Activated CD4-positive, alpha-beta memory T cell treated with anti-CD3 and anti-CD28 coated beads for 36 hours (primary cell): ENCODE data around the gene PMPCB. TPM values are rescaled to one million over a fixed set of nuclear protein-coding genes. Genes with fewer than 3 reads are reported as not detected.
"Not testable (repeated sequence)": the region's sequence is repeated elsewhere in the genome, so short reads cannot be mapped to it uniquely, and the experiment has no call there.

Source experiments
- CTCF ChIA-PET: fragments of 350-600 bp; sonication (Branson Sonifier 250); formaldehyde crosslinking; loops from one replicate; lab custom pipeline; 2021; ENCODE audit warnings: antibody characterized with exemption, inconsistent platforms; lab: Charles Lee
- POLR2A ChIA-PET: fragments of 350-600 bp; sonication (Branson Sonifier 250); formaldehyde crosslinking; loops from one replicate; lab custom pipeline; 2021; ENCODE audit warnings: antibody characterized with exemption; lab: Charles Lee
- DNase-seq: peaks from one replicate; pipeline ENCODE4 v3.0.0-alpha.2; 2020
- H3K27ac Mint-ChIP-seq: one replicate; pipeline ENCODE4 v1.8.0; 2021; ENCODE audit warnings: mixed read lengths
- H3K27me3 Mint-ChIP-seq: one replicate; pipeline ENCODE4 v1.8.0; 2021; ENCODE audit warnings: mixed read lengths
- H3K36me3 Mint-ChIP-seq: one replicate; pipeline ENCODE4 v1.8.0; 2021; ENCODE audit warnings: mixed read lengths
- H3K4me1 Mint-ChIP-seq: one replicate; pipeline ENCODE4 v1.8.0; 2021; ENCODE audit warnings: low read depth, mixed read lengths
- H3K4me3 Mint-ChIP-seq: one replicate; pipeline ENCODE4 v1.8.0; 2021; ENCODE audit warnings: mild to moderate bottlenecking, mixed read lengths
- H3K9me3 Mint-ChIP-seq: one replicate; pipeline ENCODE4 v1.8.0; 2021; ENCODE audit warnings: mixed read lengths
- intact Hi-C: fragments of 100-400 bp; cut with micrococcal nuclease; formaldehyde crosslinking; loops from one replicate; pipeline ENCODE4 v1.15.1; 2023
- total RNA-seq, 2 experiments: library from RNA; stranded (reverse); gene quantifications; one replicate each; pipeline ENCODE4 v1.2.3, GENCODE V29; 2021

The PMPCB gene
- total RNA-seq, 2 experiments from 2014 or later = 81.9 to 85.0 TPM

DNA sequence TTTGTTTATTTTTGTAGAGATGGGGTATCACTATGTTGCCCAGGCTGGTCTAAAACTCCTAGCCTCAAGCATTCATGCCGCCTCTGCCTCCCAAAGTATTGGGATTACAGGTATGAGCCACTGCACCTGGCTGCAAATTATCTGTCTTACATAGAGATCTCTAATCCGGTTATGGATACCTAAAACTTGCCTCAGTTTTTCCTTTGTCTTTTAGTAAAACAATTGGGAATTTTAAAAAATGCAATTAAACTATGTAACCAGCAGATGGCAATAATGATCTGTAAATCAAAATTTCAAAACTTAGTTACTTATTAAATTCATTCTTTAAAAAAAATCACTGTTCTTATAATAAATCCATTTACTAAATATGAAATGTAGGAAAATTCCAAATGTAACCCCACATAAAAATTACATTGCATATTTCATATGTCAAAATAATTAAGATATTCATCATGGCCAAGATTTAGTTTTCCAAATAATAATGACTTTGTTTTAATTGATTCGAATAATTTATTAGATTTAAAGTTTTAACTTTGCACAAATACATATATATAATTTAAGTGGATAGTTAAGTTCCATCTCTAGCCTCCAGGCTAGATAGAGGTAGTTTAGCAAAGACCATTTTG, 14.3 kb upstream of the PMPCB start:
- H3K9me3 Mint-ChIP-seq, DNase-seq, H3K4me3 Mint-ChIP-seq, H3K27ac Mint-ChIP-seq, H3K27me3 Mint-ChIP-seq, intact Hi-C loops, H3K36me3 Mint-ChIP-seq, CTCF ChIA-PET, POLR2A ChIA-PET: not testable (repeated sequence)
- H3K4me1 Mint-ChIP-seq = peaks cover 20% of the 10 kb centered on the region

DNA sequence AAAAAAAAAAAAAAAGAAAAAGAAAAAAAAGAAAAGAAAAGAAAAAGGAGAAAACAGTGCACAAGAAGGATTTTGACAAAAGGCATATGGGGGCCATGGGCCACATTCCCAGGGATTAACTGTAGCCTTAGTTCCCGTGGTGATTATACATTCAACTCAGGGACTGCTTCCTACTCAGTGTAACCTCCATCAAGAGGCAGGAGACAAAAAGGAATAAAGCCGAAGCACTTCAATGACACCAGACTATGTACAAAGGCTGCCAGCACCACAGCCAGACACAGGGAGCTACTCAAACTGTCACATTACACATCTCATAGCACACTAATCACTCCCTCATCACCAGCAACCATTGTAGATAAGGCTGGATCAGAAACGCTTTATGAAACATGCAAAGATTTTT, 5.1 kb upstream of the PMPCB start:
- peaks cover 13% of the 10 kb centered on the region for H3K4me1 Mint-ChIP-seq
- H3K27ac Mint-ChIP-seq = no peak overlapping the region
- no peak overlapping the region for H3K4me3 Mint-ChIP-seq
- intact Hi-C loops = no loop called here
- CTCF ChIA-PET = no interaction called here
- POLR2A ChIA-PET = no interaction called here
- no peak for DNase-seq
- no peaks in the 10 kb centered on the region for H3K36me3 Mint-ChIP-seq
- no peaks in the 10 kb centered on the region for H3K9me3 Mint-ChIP-seq
- H3K27me3 Mint-ChIP-seq = peaks cover 8% of the 10 kb centered on the region

- POLR2A ChIA-PET = no interaction called here
- H3K27ac Mint-ChIP-seq = no peak overlapping the region
- intact Hi-C loops = no loop called here
These were observed 3.7 kb upstream of the PMPCB start for GRCh38 chr7:103293526-103293925.

GRCh38 chr7:103297837-103298179, 573 bp downstream of the PMPCB start:
- peaks cover 19% of the 10 kb centered on the region for H3K36me3 Mint-ChIP-seq

More at GRCh38 chr7:103293526-103293925, 3.7 kb upstream of the PMPCB start:
- Mint-ChIP-seq H3K4me3 (no peak overlapping the region), H3K27me3 (peaks cover 8% of the 10 kb centered on the region), H3K4me1 (peaks cover 21% of the 10 kb centered on the region), H3K9me3 (no peaks in the 10 kb centered on the region), H3K36me3 (no peaks in the 10 kb centered on the region)
- CTCF ChIA-PET = interaction anchor here (0.8 kb wide), 1 partner anchor 114 kb away, joined by 3 read pairs; no protein-coding TSS in a partner anchor
- DNase-seq = no peak

DNA sequence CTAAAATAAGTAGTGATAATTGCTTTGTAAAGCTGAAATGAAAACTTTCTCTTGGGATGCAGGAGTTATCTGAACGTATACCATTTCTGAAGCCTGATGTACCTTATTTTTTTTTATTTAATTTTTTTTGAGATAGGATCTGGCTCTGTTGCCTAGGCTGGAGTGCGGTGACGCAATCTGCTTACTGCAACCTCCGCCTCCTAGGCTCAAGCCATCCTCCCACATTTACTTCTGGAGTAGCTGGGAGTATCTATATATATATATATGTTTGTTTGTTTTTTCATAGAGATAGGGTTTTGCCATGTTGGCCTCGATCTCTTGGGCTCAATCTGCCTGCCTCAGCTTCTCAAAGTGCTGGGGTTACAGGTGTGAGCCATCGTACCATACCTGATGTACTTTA, 2.4 kb downstream of the PMPCB start:
- H3K4me3 Mint-ChIP-seq = no peak overlapping the region
- H3K27ac Mint-ChIP-seq = no peak overlapping the region
- DNase-seq = no peak
- no peaks in the 10 kb centered on the region for H3K27me3 Mint-ChIP-seq
- H3K4me1 Mint-ChIP-seq = peaks cover 49% of the 10 kb centered on the region
- ChIA-PET CTCF (interaction anchor here (3.5 kb wide), 1 partner anchor 107 kb away, joined by 24 read pairs; no protein-coding TSS in a partner anchor), POLR2A (interaction anchor here (1.1 kb wide), 1 partner anchor 27 kb away, joined by 5 read pairs; no protein-coding TSS in a partner anchor)
- H3K36me3 Mint-ChIP-seq = peaks cover 31% of the 10 kb centered on the region
- peaks cover 5% of the 10 kb centered on the region for H3K9me3 Mint-ChIP-seq
- intact Hi-C loops = no loop called here

More at GRCh38 chr7:103297837-103298179, 573 bp downstream of the PMPCB start:
- H3K4me1 Mint-ChIP-seq = peaks cover 39% of the 10 kb centered on the region
- POLR2A ChIA-PET = no interaction called here
- no peaks in the 10 kb centered on the region for H3K27me3 Mint-ChIP-seq
- H3K9me3 Mint-ChIP-seq = no peaks in the 10 kb centered on the region
- CTCF ChIA-PET = interaction anchor here (1.8 to 3.5 kb wide), 3 partner anchors 15 to 111 kb away, joined by 5 to 24 read pairs (median 12); no protein-coding TSS in a partner anchor
- H3K27ac Mint-ChIP-seq = peak overlapping the region; percentile 75
- intact Hi-C loops = loop anchor here (1.0 kb wide), 3 partner anchors 18 to 109 kb away; partner anchors contain the start of gene PSMC2
- H3K4me3 Mint-ChIP-seq = peak overlapping the region; percentile 80
- no peak for DNase-seq

- Mint-ChIP-seq H3K27me3 (no peaks in the 10 kb centered on the region), H3K9me3 (peaks cover 5% of the 10 kb centered on the region), H3K4me1 (peaks cover 50% of the 10 kb centered on the region), H3K36me3 (peaks cover 41% of the 10 kb centered on the region), H3K27ac (no peak overlapping the region), H3K4me3 (no peak overlapping the region)
- no peak for DNase-seq
- intact Hi-C loops = no loop called here
- ChIA-PET CTCF (no interaction called here), POLR2A (interaction anchor here (0.7 kb wide), 1 partner anchor 12 kb away, joined by 4 read pairs; no protein-coding TSS in a partner anchor)
These were observed 4.2 kb downstream of the PMPCB start for GRCh38 chr7:103301441-103301840.

GRCh38 chr7:103307503-103308231, 10.4 kb downstream of the PMPCB start:
- CTCF ChIA-PET = no interaction called here
- no peak overlapping the region for H3K4me3 Mint-ChIP-seq

DNA sequence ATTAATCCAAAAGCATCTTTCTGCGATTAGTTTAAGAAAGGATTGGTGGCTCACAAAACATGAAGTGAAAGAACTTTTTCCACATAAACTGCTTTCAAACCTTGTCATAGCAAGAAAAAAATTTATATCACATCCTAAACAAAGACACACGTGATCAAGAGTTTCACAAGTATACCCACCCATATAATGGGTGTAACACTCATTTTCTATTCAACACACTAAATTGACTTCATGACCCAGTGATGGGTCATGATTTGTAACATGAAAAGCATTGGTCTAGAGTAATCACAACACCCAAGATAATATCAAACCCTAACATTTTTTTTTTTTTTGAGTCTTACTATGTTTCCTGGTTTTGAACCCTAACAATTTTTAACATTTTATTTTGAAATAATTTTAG, 17.6 kb downstream of the PMPCB start:
- Mint-ChIP-seq H3K9me3 (no peaks in the 10 kb centered on the region), H3K4me1 (peaks cover 15% of the 10 kb centered on the region), H3K27ac (peak overlapping the region; percentile 67), H3K36me3 (peaks cover 64% of the 10 kb centered on the region), H3K27me3 (no peaks in the 10 kb centered on the region), H3K4me3 (no peak overlapping the region)
- ChIA-PET CTCF (no interaction called here), POLR2A (interaction anchor here (0.5 to 1.6 kb wide), 2 partner anchors 11 to 13 kb away, joined by 3 read pairs; no protein-coding TSS in a partner anchor)
- DNase-seq = no peak
- intact Hi-C loops = no loop called here

More at GRCh38 chr7:103307503-103308231, 10.4 kb downstream of the PMPCB start:
- DNase-seq = no peak
- peaks cover 60% of the 10 kb centered on the region for H3K36me3 Mint-ChIP-seq
- peak overlapping the region; percentile 69 for H3K27ac Mint-ChIP-seq
- no peaks in the 10 kb centered on the region for H3K27me3 Mint-ChIP-seq
- POLR2A ChIA-PET = interaction anchor here (1.1 to 1.6 kb wide), 2 partner anchors 36 to 40 kb away, joined by 3 to 4 read pairs; partner anchors contain the start of gene PSMC2
- intact Hi-C loops = no loop called here
- H3K9me3 Mint-ChIP-seq = peaks cover 5% of the 10 kb centered on the region
- H3K4me1 Mint-ChIP-seq = peaks cover 32% of the 10 kb centered on the region

GRCh38 chr7:103316380-103316941, 19.2 kb downstream of the PMPCB start:
- ChIA-PET POLR2A (interaction anchor here (1.2 kb wide), 1 partner anchor 12 kb away, joined by 3 read pairs; no protein-coding TSS in a partner anchor), CTCF (no interaction called here)
- Mint-ChIP-seq H3K4me3 (no peak overlapping the region), H3K27ac (peak overlapping the region; percentile 46), H3K36me3 (peaks cover 58% of the 10 kb centered on the region), H3K4me1 (peaks cover 15% of the 10 kb centered on the region), H3K27me3 (no peaks in the 10 kb centered on the region), H3K9me3 (no peaks in the 10 kb centered on the region)
- DNase-seq = no peak
- intact Hi-C loops = no loop called here

GRCh38 chr7:103317009-103317408, 19.8 kb downstream of the PMPCB start:
- ChIA-PET CTCF (no interaction called here), POLR2A (interaction anchor here (1.2 kb wide), 1 partner anchor 12 kb away, joined by 3 read pairs; no protein-coding TSS in a partner anchor)
- intact Hi-C loops = no loop called here
- Mint-ChIP-seq H3K9me3 (no peaks in the 10 kb centered on the region), H3K27me3 (no peaks in the 10 kb centered on the region), H3K4me3 (no peak overlapping the region), H3K27ac (peak overlapping the region; percentile 46), H3K36me3 (peaks cover 54% of the 10 kb centered on the region), H3K4me1 (peaks cover 15% of the 10 kb centered on the region)
- DNase-seq = no peak

DNA sequence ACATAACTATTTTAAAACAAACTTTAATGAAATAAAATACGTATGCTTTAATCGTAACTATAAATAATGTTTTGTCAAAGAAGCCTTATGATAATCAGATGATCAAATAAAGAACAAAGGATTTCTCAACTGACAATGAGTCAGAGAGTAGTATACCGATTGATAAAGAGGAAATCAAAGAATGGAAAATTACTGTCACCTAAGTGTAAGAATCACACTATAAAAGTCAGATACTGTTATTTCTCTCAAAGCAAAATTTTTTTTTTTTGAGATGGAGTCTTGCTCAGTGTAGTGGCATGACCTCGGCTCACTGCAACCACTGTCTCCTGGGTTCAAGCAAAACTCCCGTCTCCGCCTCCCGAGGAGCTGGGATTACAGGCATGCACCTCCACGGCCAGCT, 28.5 kb downstream of the PMPCB start:
- peaks cover 24% of the 10 kb centered on the region for H3K4me1 Mint-ChIP-seq
- no peaks in the 10 kb centered on the region for H3K9me3 Mint-ChIP-seq
- ChIA-PET POLR2A (interaction anchor here (0.9 to 1.0 kb wide), 2 partner anchors 21 to 27 kb away, joined by 3 to 5 read pairs; no protein-coding TSS in a partner anchor), CTCF (no interaction called here)
- intact Hi-C loops = loop anchor here (2.0 kb wide), 1 partner anchor 17 kb away; no protein-coding TSS in a partner anchor
- no peaks in the 10 kb centered on the region for H3K27me3 Mint-ChIP-seq
- peak overlapping the region; percentile 79 for H3K27ac Mint-ChIP-seq
- peaks cover 33% of the 10 kb centered on the region for H3K36me3 Mint-ChIP-seq
- H3K4me3 Mint-ChIP-seq = no peak overlapping the region
- no peak for DNase-seq

GRCh38 chr7:103336761-103337160, 39.5 kb downstream of the PMPCB start:
- POLR2A ChIA-PET = no interaction called here
- DNase-seq = no peak
- CTCF ChIA-PET = no interaction called here
- Mint-ChIP-seq H3K36me3 (peaks cover 47% of the 10 kb centered on the region), H3K4me3 (no peak overlapping the region), H3K27ac (no peak overlapping the region), H3K27me3 (no peaks in the 10 kb centered on the region), H3K9me3 (no peaks in the 10 kb centered on the region), H3K4me1 (peaks cover 32% of the 10 kb centered on the region)
- intact Hi-C loops = no loop called here
